K562 (cell line): Measurements from ENCODE around the gene NAT10. TPM values are rescaled to one million over a fixed set of nuclear protein-coding genes. Genes with fewer than 3 reads are reported as not detected.
A peak's percentile ranks its signal among the peaks of the same experiment; 100 is the strongest.

ENCODE experiments used
- ATAC-seq: fragments of 200-7000 bp; cut with Tn5 transposase; 3 replicates; pipeline ENCODE4 v1.9.1; 2020; ENCODE audit warnings: moderate library complexity
- BruUV-seq: library from RNA; stranded (reverse); fragments of 400-500 nt; replicated peaks from 2 replicates; lab custom pipeline; 2021; lab: Mats Ljungman, UMichigan
- CTCF ChIA-PET: fragments of 300-600 bp; formaldehyde crosslinking; extraction: SDS; loops from one replicate; lab custom pipeline; 2021; ENCODE audit warnings: low intra/inter-chr PET ratio; lab: Yijun Ruan, JAX
- POLR2A ChIA-PET: fragments of 300-600, 350-650 bp; sonication (Branson Sonifier 250); formaldehyde crosslinking; extraction: SDS; loops from one replicate; lab custom pipeline; 2021; ENCODE audit warnings: antibody characterized with exemption, inconsistent platforms; lab: Yijun Ruan, JAX
- DNase-seq, 4 experiments: peaks; one replicate each; pipeline versions ENCODE4 v3.0.0 to v3.0.0-alpha.2; 2011 to 2018; ENCODE audit warnings: low spot score in 3 of 4, mixed read lengths in 3 of 4; ENCODE audit errors: extremely low read depth in 1 of 4
- FAIRE-seq: peaks from 2 replicates; lab custom pipeline; 2011; peaks lifted over from hg19 to GRCh38; lab: Jason Lieb, UNC
- H2AFZ ChIP-seq: 2 replicates; pipeline ENCODE4 v1.6.0; 2011; ENCODE audit warnings: low read depth, low read length, control low read depth, inconsistent platforms
- H3K27ac ChIP-seq: fragments of 200-600 bp; 3 replicates; pipeline ENCODE4 v1.8.0; 2011; ENCODE audit warnings: low read depth, mild to moderate bottlenecking, control low read depth, inconsistent platforms, low read length, moderate library complexity, mixed read lengths; ENCODE audit errors: extremely low read depth
- H3K27me3 ChIP-seq, 2 experiments: fragments of 300-600 bp in 1 of 2; 2 replicates in 1 of 2; 3 replicates in 1 of 2; pipeline versions ENCODE4 v1.6.0 to v1.8.0; 2011; ENCODE audit warnings: inconsistent platforms in 2 of 2, low read length in 2 of 2, mild to moderate bottlenecking in 1 of 2, mixed read lengths in 1 of 2, moderate library complexity in 1 of 2; ENCODE audit not compliant: control insufficient read depth in 2 of 2, insufficient read depth in 2 of 2
- H3K36me3 ChIP-seq: fragments of 300-600 bp; 3 replicates; pipeline ENCODE4 v1.8.0; 2011; ENCODE audit warnings: mild to moderate bottlenecking, low read length, inconsistent platforms; ENCODE audit not compliant: control insufficient read depth, insufficient read depth
- H3K4me1 ChIP-seq, 2 experiments: fragments of 200-600 bp in 1 of 2; replicated peaks in 1 of 2; 2 replicates in 1 of 2; 3 replicates in 1 of 2; pipeline versions ENCODE4 v1.5.1 to v1.8.0; 2011; ENCODE audit warnings: inconsistent platforms in 2 of 2, low read length in 2 of 2, mild to moderate bottlenecking in 1 of 2, mixed read lengths in 1 of 2, moderate library complexity in 1 of 2; ENCODE audit not compliant: control insufficient read depth in 2 of 2, insufficient read depth in 2 of 2
- H3K4me2 ChIP-seq: 2 replicates; pipeline ENCODE4 v1.6.1; 2011; ENCODE audit warnings: low read length, control low read depth, inconsistent platforms, mixed read lengths; ENCODE audit not compliant: insufficient read depth
- H3K4me3 ChIP-seq: fragments of 200-600 bp; sonication (generic), shearing (Covaris generic); 2 replicates; pipeline ENCODE4 v1.5.1; 2016; ENCODE audit warnings: control low read depth, inconsistent platforms
- H3K79me2 ChIP-seq: fragments of 200-600 bp; 3 replicates; pipeline ENCODE4 v1.8.0; 2011; ENCODE audit warnings: low read length, inconsistent platforms; ENCODE audit not compliant: control insufficient read depth, insufficient read depth
- H3K9ac ChIP-seq, 2 experiments: 2 replicates each; pipeline versions ENCODE4 v1.6.0 to v1.6.1; 2011; ENCODE audit warnings: low read depth in 2 of 2, low read length in 2 of 2, control low read depth in 1 of 2, inconsistent platforms in 1 of 2, mild to moderate bottlenecking in 1 of 2, mixed read lengths in 1 of 2; ENCODE audit not compliant: insufficient read depth in 1 of 2
- H3K9me1 ChIP-seq: one replicate; pipeline ENCODE4 v1.6.0; 2011; ENCODE audit warnings: inconsistent platforms, mild to moderate bottlenecking, low read length, moderate library complexity; ENCODE audit not compliant: control insufficient read depth, insufficient read depth
- H3K9me3 ChIP-seq: replicated peaks from 2 replicates; pipeline ENCODE4 v1.5.1; 2011; ENCODE audit warnings: low read depth, low read length, inconsistent platforms; ENCODE audit not compliant: control insufficient read depth, insufficient read depth
- H4K20me1 ChIP-seq: replicated peaks from 2 replicates; pipeline ENCODE4 v1.6.1; 2011; ENCODE audit warnings: low read length, inconsistent platforms, mixed read lengths; ENCODE audit not compliant: control insufficient read depth, insufficient read depth
- REST ChIP-seq, 2 experiments: fragments of 450-650 bp; formaldehyde crosslinking in 1 of 2; IDR thresholded peaks; 2 replicates each; pipeline versions ENCODE4 v1.4.0 to v1.6.1; 2014 to 2020; ENCODE audit warnings: mild to moderate bottlenecking in 2 of 2, borderline replicate concordance in 1 of 2, low read depth in 1 of 2
- ZMIZ1 ChIP-seq, 2 experiments: fragments of 150-350 bp in 1 of 2; IDR thresholded peaks; 2 replicates each; pipeline ENCODE4 v1.6.1; 2012 to 2016; ENCODE audit warnings: low read depth in 2 of 2, low read length in 2 of 2, mild to moderate bottlenecking in 1 of 2, moderate library complexity in 1 of 2
- WGBS: fragments of 100-300 bp; shearing (Covaris generic); methylation state at CpG from one replicate; pipeline ENCODE4 v1.1.6; 2016; ENCODE audit warnings: low coverage, mixed read lengths; ENCODE audit not compliant: insufficient coverage; ENCODE audit errors: missing lambda C conversion rate; 5-methylcytosine and 5-hydroxymethylcytosine counted together
- in situ Hi-C: fragments of 300-500 bp; cut with MboI; formaldehyde crosslinking; loops from 4 replicates; pipeline ENCODE4 v1.15.0; 2018; ENCODE audit warnings: inconsistent platforms, mixed read lengths
- intact Hi-C: fragments of 100-400 bp; cut with micrococcal nuclease; formaldehyde crosslinking; loops from 2 replicates; pipeline ENCODE4 v1.14.2; 2022
- polyA plus RNA-seq, 8 experiments: library from polyadenylated mRNA; depleted of rRNA in 4 of 8; stranded (reverse) in 5 of 8; unstranded in 3 of 8; fragments of >200 nt; fragmentation: Nextera tagmentation in 2 of 8; fragmentation: Illumina TruSeq in 1 of 8; extraction: Ambion mirVana in 2 of 8; extraction: Trizol in 1 of 8; gene quantifications; 2 replicates each; pipeline versions ENCODE4 v1.2.1 to v1.2.3, GENCODE V29; 2011 to 2014; ENCODE audit warnings: inconsistent platforms in 1 of 8, missing spikeins in 1 of 8
- total RNA-seq, 7 experiments: library from RNA; depleted of rRNA in 6 of 7; stranded (reverse); fragments of >200 nt in 6 of 7; fragmentation: Illumina TruSeq in 2 of 7; extraction: Trizol in 2 of 7; gene quantifications; 2 replicates each; pipeline versions ENCODE4 v1.2.1 to v1.2.3, GENCODE V29; 2011 to 2021; ENCODE audit warnings: low replicate concordance in 1 of 7
- TF ChIP-seq, protein P1 (sequence below), 2 experiments: fragments of 450-650 bp; IDR thresholded peaks; 2 replicates each; pipeline ENCODE4 v1.6.1; 2016

The NAT10 gene
- total and polyA plus RNA-seq, 9 of the 15 experiments (the other 6 are each of a cell fraction or from before 2014, with no cell fraction given): 55.4 to 125 (median 86.3) TPM

DNA sequence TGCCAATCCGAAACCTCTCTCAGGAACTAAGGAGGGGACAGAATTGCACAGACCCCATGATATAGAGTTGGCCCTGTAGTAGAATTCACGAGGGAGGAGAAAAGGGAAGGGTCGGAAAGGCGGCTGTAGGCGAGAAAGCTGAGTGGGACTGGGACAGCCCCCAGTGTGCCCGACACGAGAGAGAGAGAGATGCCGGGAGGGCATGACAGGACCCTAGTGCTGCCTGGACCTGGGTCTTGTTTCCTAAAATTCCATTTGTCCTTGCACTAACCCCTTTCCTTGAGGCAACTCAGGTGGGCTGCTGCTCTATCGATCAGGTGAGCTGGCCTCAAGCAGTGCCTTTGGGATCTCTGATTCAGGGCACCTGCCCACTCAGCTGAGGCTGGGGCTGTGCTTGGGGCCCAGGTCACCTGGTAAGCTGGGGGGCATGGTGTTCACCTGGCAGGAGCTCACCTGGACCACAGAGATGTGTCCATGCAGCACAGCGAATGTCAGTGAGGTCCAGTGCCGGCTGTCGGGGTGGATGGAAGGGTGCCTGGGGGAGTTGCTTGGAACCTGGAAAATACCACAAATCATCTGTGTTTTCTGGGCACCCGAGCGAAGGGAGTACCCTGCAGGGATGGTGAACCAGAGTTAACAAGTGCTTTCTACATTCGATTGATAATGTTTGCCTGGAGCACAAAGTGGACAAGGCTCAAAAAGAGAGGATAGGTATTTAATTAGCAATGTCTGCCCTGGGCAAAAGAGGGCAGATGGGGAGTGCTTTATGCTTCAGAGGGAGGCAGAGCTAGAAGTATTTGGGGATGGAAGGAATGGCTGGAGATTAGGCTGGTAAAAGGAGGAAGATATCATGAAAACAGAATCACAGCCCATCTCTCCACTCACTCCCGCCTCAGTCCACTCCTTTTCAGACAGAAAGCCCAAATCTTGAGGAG, 61.6 kb downstream of the NAT10 start:
- Histone ChIP-seq H3K9me1 (no peaks in the 10 kb centered on the region), H3K9me3 (no peaks in the 10 kb centered on the region), H3K4me1 (peaks cover 2 to 7% of the 10 kb centered on the region in 2 experiments; a peak in 3 of 5 replicates), H3K36me3 (no peaks in the 10 kb centered on the region), H3K27me3 (peaks cover 41 to 82% of the 10 kb centered on the region in 2 experiments), H3K79me2 (no peaks in the 10 kb centered on the region), H2AFZ (no peak overlapping the region), H3K4me2 (no peak overlapping the region), H3K27ac (no peak overlapping the region), H4K20me1 (peaks cover 6% of the 10 kb centered on the region), H3K4me3 (no peak overlapping the region), H3K9ac (0 out of 4 replicates have a peak overlapping the region, but pooled peaks of 1 of the 2 experiments have one; percentile 27)
- in situ Hi-C loops: loop anchor here (25.0 kb wide), 1 partner anchor 330 kb away; no protein-coding TSS in a partner anchor
- CTCF ChIA-PET: interaction anchor here (1.2 kb wide), 1 partner anchor 192 kb away, joined by 3 read pairs; no protein-coding TSS in a partner anchor
- 4% methylated on average over 10 of the region's 16 CpGs for WGBS
- ATAC-seq (no peak), FAIRE-seq (no peak), DNase-seq (no peak)
- intact Hi-C loops: no loop called here
- POLR2A ChIA-PET: interaction anchor here (0.6 to 1.1 kb wide), 3 partner anchors 8 to 284 kb away, joined by 3 read pairs; no protein-coding TSS in a partner anchor
- no TSS peak for BruUV-seq
- TF ChIP-seq ZMIZ1 (IDR thresholded peaks at IDR 0.05; ENCODE audit: low read depth in 2 of 2, low read length in 2 of 2) (peak in 1 of 2 experiments; percentile 54; a peak in 1 of 4 replicates), REST (IDR thresholded peaks at IDR 0.05; ENCODE audit: borderline replicate concordance) (0 out of 2 replicates have a peak, but pooled peaks have one; percentile 11), REST (CRISPR knock-in tag; IDR thresholded peaks at IDR 0.05; ENCODE audit: low read depth) (no peak)
- TF ChIP-seq, protein P1, sequence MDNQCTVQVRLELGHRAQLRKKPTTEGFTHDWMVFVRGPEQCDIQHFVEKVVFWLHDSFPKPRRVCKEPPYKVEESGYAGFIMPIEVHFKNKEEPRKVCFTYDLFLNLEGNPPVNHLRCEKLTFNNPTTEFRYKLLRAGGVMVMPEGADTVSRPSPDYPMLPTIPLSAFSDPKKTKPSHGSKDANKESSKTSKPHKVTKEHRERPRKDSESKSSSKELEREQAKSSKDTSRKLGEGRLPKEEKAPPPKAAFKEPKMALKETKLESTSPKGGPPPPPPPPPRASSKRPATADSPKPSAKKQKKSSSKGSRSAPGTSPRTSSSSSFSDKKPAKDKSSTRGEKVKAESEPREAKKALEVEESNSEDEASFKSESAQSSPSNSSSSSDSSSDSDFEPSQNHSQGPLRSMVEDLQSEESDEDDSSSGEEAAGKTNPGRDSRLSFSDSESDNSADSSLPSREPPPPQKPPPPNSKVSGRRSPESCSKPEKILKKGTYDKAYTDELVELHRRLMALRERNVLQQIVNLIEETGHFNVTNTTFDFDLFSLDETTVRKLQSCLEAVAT (IDR thresholded peaks at IDR 0.05): peak in 1 of 2 experiments; percentile 91; a peak in 2 of 4 replicates
